Measurements from ENCODE around the gene PRPF31. TPM values are rescaled to one million over a fixed set of nuclear protein-coding genes. Genes with fewer than 3 reads are reported as not detected.

Gene PRPF31
- total and polyA plus RNA-seq, 11 donors: 30.0 to 58.4 (median 41.4) TPM

- intact Hi-C loops (cut with DNase I): no loop called here
These were observed 44.7 kb downstream of the PRPF31 start for GRCh38 chr19:54160182-54160811.

DNA sequence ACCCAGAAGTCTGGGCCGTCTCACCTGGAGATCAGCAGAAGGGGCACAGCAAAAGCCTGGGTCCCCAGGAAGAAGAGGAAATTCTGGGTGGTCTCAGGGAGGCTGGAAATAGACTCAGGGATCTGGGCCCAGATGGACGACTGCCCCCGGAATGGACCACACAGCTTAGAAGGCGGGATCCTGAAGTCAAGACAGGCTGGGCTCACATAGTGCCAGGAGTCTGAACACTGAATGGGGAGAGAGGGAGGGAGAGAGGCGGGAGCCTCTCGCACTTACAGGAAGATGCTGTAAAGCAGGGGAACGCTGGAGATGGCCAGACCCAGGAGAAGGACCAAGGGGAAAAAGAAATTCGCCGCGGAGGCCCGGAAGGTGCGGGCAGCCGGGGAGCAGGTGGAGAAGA is 45.3 kb downstream of the PRPF31 start:
- no peak for ATAC-seq
- no peak for TF ChIP-seq POLR2A (IDR thresholded peaks at IDR 0.05)
- TF ChIP-seq, protein P1, sequence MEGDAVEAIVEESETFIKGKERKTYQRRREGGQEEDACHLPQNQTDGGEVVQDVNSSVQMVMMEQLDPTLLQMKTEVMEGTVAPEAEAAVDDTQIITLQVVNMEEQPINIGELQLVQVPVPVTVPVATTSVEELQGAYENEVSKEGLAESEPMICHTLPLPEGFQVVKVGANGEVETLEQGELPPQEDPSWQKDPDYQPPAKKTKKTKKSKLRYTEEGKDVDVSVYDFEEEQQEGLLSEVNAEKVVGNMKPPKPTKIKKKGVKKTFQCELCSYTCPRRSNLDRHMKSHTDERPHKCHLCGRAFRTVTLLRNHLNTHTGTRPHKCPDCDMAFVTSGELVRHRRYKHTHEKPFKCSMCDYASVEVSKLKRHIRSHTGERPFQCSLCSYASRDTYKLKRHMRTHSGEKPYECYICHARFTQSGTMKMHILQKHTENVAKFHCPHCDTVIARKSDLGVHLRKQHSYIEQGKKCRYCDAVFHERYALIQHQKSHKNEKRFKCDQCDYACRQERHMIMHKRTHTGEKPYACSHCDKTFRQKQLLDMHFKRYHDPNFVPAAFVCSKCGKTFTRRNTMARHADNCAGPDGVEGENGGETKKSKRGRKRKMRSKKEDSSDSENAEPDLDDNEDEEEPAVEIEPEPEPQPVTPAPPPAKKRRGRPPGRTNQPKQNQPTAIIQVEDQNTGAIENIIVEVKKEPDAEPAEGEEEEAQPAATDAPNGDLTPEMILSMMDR (IDR thresholded peaks at IDR 0.05): no peak
- Histone ChIP-seq H3K36me3 (peaks cover 0 to 26% (median 23%) of the 10 kb centered on the region in 9 donors), H3K4me1 (peaks cover 4 to 57% (median 36%) of the 10 kb centered on the region in 12 donors), H3K27me3 (peaks cover 0 to 16% (median 0%) of the 10 kb centered on the region in 9 donors), H3K4me3 (peak overlapping the region in 9 of 12 donors; percentile 50 to 84 (median 71)), H3K27ac (peak overlapping the region in 5 of 12 donors; percentile 43 to 89 (median 81)), H3K9me3 (no peaks in the 10 kb centered on the region)
- intact Hi-C loops (cut with DNase I): no loop called here
- 50 to 55% (median 52%) methylated on average over 12 to 13 of the region's 13 CpGs for WGBS, 4 donors
- no peak for DNase-seq

More at GRCh38 chr19:54160182-54160811, 44.7 kb downstream of the PRPF31 start:
- Histone ChIP-seq H3K4me1 (peaks cover 4 to 57% (median 36%) of the 10 kb centered on the region in 12 donors), H3K9me3 (no peaks in the 10 kb centered on the region), H3K4me3 (peak overlapping the region; percentile 20 to 96 (median 68)), H3K36me3 (peaks cover 0 to 32% (median 28%) of the 10 kb centered on the region in 9 donors), H3K27me3 (peaks cover 0 to 13% (median 0%) of the 10 kb centered on the region in 9 donors), H3K27ac (peak overlapping the region in 11 of 12 donors; percentile 43 to 98 (median 84))
- TF ChIP-seq POLR2A (IDR thresholded peaks at IDR 0.05): no peak
- TF ChIP-seq, protein P1 (IDR thresholded peaks at IDR 0.05): no peak
- DNase-seq (no peak), ATAC-seq (no peak)
- 0 to 3% (median 2%) methylated on average over 12 to 28 of the region's 28 CpGs for WGBS, 4 donors

- Histone ChIP-seq H3K4me3 (peak overlapping the region in 10 of 12 donors; percentile 27 to 58 (median 50)), H3K36me3 (peaks cover 0 to 11% (median 8%) of the 10 kb centered on the region in 9 donors), H3K27ac (peak overlapping the region in 5 of 12 donors; percentile 30 to 76 (median 34)), H3K9me3 (no peaks in the 10 kb centered on the region), H3K27me3 (peaks cover 0 to 16% (median 2%) of the 10 kb centered on the region in 9 donors), H3K4me1 (peaks cover 4 to 57% (median 36%) of the 10 kb centered on the region in 12 donors)
- DNase-seq: peak; percentile 82 to 93 (median 89)
- 3 to 5% (median 3%) methylated on average over 26 to 35 of the region's 35 CpGs for WGBS, 4 donors
- TF ChIP-seq, protein P1 (IDR thresholded peaks at IDR 0.05): no peak
- TF ChIP-seq POLR2A (IDR thresholded peaks at IDR 0.05): no peak
- ATAC-seq: peak in 3 of 4 donors; percentile 43 to 53 (median 49)
- intact Hi-C loops (cut with DNase I): no loop called here
These were observed 46.8 kb downstream of the PRPF31 start for GRCh38 chr19:54162241-54162805.

GRCh38 chr19:54162884-54163283 is 47.3 kb downstream of the PRPF31 start:
- intact Hi-C loops (cut with DNase I): no loop called here

More at GRCh38 chr19:54162884-54163283, 47.3 kb downstream of the PRPF31 start:
- TF ChIP-seq, protein P1 (IDR thresholded peaks at IDR 0.05): no peak
- TF ChIP-seq POLR2A (IDR thresholded peaks at IDR 0.05): no peak
- no peak for DNase-seq
- no peak for ATAC-seq
- Histone ChIP-seq H3K27me3 (peaks cover 0 to 16% (median 2%) of the 10 kb centered on the region in 9 donors), H3K4me1 (peaks cover 4 to 57% (median 36%) of the 10 kb centered on the region in 12 donors), H3K4me3 (peak overlapping the region in 9 of 12 donors; percentile 44 to 58 (median 50)), H3K36me3 (peaks cover 0 to 6% (median 3%) of the 10 kb centered on the region in 9 donors), H3K9me3 (no peaks in the 10 kb centered on the region), H3K27ac (peak overlapping the region in 4 of 12 donors; percentile 30 to 76 (median 44))
- WGBS, 4 donors: 68 to 81% (median 76%) methylated on average over 14 of the region's 14 CpGs
